Activated naive CD8-positive, alpha-beta T cell treated with anti-CD3 and anti-CD28 coated beads, Interleukin-2, amount 50 U/mL, for 24 hours (primary cell): ENCODE results near the gene SDC1.

Experiments
- ATAC-seq: fragments of 150-1000 bp; cut with Tn5 transposase; one replicate; pipeline ENCODE4 v1.10.0; 2021
- DNase-seq: peaks from one replicate; pipeline ENCODE4 v3.0.0; 2021
- H3K27ac Mint-ChIP-seq: one replicate; pipeline ENCODE4 v1.8.0; 2021; ENCODE audit warnings: mild to moderate bottlenecking, mixed read lengths
- H3K27me3 Mint-ChIP-seq: one replicate; pipeline ENCODE4 v1.8.0; 2021; ENCODE audit warnings: mixed read lengths
- H3K36me3 Mint-ChIP-seq: one replicate; pipeline ENCODE4 v1.8.0; 2021; ENCODE audit warnings: low read depth, mixed read lengths
- H3K4me1 Mint-ChIP-seq: one replicate; pipeline ENCODE4 v1.8.0; 2021; ENCODE audit warnings: mixed read lengths
- H3K4me3 Mint-ChIP-seq: one replicate; pipeline ENCODE4 v1.8.0; 2021; ENCODE audit warnings: mild to moderate bottlenecking, moderate library complexity, mixed read lengths
- H3K9me3 Mint-ChIP-seq: one replicate; pipeline ENCODE4 v1.8.0; 2021; ENCODE audit warnings: mixed read lengths

The SDC1 gene

GRCh38 chr2:20191714-20192569 is 33.0 kb downstream of the SDC1 start:
- Mint-ChIP-seq H3K27me3 (no peaks in the 10 kb centered on the region), H3K27ac (no peak overlapping the region), H3K4me3 (no peak overlapping the region), H3K9me3 (no peaks in the 10 kb centered on the region), H3K4me1 (no peaks in the 10 kb centered on the region), H3K36me3 (no peaks in the 10 kb centered on the region)
- ATAC-seq (no peak), DNase-seq (no peak)

DNA sequence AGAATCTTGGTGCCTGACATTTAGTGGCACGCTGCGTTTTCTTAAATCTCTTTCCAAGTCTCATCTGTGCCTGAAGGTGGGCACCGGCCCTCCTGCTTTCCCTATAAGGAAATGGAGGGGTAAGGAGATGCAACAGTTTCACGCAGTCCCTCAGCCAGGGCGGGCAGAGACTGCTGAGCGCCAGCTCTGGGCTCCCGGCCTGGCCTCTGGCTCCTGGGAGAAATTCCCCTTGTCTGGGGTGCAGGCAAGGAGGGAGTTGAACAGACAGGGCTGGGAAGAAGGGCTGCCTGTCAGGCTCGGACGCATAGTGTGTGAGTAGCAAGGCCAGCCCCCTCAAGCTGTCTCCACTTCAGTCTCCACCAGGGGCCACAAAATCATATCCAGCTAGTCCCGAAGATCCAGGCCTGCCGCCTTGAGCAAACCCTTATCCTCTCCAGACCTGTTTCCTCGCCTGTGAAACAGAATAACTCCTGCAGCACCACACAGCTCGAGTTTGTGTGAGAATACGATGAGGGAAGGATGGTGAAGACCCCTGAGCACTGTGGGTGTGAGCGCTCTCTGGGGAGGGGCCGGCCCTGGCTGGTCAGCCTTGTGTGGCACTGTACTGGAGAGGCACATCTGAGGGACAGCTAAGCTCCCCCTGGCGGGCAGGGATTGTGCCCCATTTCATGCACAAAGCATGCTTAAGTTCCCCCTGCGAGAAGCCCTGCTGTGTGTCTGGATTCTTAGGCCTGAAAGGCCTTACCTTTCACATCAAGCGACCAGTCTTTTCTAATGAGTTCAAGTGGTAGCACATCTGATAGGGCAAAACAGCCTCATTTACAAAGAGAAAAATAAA is 33.8 kb downstream of the SDC1 start:
- no peaks in the 10 kb centered on the region for H3K9me3 Mint-ChIP-seq
- no peak overlapping the region for H3K4me3 Mint-ChIP-seq
- no peaks in the 10 kb centered on the region for H3K36me3 Mint-ChIP-seq
- no peaks in the 10 kb centered on the region for H3K4me1 Mint-ChIP-seq
- H3K27me3 Mint-ChIP-seq: no peaks in the 10 kb centered on the region
- H3K27ac Mint-ChIP-seq: no peak overlapping the region
- ATAC-seq (no peak), DNase-seq (no peak)

- ATAC-seq (no peak), DNase-seq (no peak)
- Mint-ChIP-seq H3K27ac (no peak overlapping the region), H3K4me1 (no peaks in the 10 kb centered on the region), H3K9me3 (no peaks in the 10 kb centered on the region), H3K27me3 (no peaks in the 10 kb centered on the region), H3K4me3 (no peak overlapping the region), H3K36me3 (no peaks in the 10 kb centered on the region)
These were observed 34.8 kb downstream of the SDC1 start for GRCh38 chr2:20190170-20190569.

DNA sequence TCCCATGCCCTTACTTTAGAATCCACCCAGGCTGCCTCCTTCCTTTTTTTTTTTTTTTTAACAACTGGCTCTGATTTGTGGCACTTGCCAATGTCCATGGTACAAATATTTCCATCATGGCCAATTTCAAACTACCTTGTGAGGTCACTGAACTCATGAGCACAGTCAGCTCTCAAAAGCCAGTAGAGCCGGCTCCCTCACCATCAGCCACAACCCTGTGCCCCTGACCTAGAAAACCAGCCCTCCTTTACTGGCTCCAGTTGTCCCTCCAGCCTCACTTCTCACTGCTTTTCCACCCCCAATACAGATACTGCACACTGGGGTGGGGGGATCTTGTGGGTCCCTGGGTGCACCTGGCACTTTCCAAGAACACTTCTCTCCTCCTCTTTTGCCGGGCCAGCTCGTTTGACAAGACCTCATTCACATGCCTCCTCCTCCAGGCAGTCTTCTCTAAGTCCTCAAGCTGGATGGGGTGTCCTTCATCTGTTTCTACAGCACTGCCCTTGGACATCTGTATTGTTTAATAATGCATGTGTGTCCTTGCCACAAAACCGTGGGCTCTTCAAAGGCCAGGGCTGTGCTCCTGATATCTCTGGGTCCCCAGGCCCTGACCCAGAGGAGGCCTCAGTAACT is 35.5 kb downstream of the SDC1 start:
- no peak overlapping the region for H3K4me3 Mint-ChIP-seq
- H3K36me3 Mint-ChIP-seq: no peaks in the 10 kb centered on the region
- no peaks in the 10 kb centered on the region for H3K4me1 Mint-ChIP-seq
- no peaks in the 10 kb centered on the region for H3K27me3 Mint-ChIP-seq
- no peak overlapping the region for H3K27ac Mint-ChIP-seq
- DNase-seq (no peak), ATAC-seq (no peak)
- H3K9me3 Mint-ChIP-seq: no peaks in the 10 kb centered on the region

DNA sequence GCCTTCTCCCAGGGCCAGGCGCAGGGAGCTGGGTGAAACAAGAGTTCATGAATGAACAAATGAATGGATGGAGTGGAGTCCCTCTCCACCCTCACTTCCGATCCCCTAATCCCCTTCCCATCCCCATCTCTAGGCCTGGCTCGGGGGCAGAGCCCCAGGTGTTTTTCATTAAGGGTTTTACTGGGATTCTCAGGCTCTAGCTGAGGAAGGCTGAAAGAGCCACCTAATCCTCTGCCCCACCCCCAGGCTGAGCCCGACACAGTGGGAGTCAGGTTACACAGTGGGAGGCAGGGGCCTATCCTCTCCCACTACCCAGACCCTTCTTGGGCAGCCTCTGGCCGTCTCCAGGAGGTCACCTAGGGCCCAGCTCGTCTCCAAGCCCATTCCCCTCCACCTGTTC is 36.1 kb downstream of the SDC1 start:
- Mint-ChIP-seq H3K4me3 (no peak overlapping the region), H3K4me1 (no peaks in the 10 kb centered on the region), H3K9me3 (no peaks in the 10 kb centered on the region), H3K36me3 (no peaks in the 10 kb centered on the region), H3K27me3 (no peaks in the 10 kb centered on the region), H3K27ac (no peak overlapping the region)
- no peak for DNase-seq
- ATAC-seq: no peak

DNA sequence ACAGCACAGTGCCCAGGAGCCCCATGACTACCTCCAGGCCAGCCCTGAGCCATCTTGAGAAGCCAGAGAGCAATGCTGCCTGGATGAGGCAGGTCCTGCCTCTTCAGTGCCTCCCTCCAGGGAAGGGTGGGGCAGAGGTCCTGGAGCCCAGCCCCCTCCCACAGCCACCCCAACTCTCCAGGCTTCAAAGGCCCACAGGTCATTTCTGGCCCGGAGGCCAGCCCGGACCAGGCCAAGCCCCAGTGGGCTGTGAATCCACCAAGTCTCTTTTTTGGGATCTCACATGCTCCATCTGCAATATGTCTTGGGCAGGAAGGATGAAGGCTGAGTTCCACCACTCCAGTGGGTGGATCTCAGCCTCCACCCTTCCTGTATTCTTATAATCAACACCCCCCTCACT is 36.7 kb downstream of the SDC1 start:
- H3K4me3 Mint-ChIP-seq: no peak overlapping the region
- no peaks in the 10 kb centered on the region for H3K27me3 Mint-ChIP-seq
- DNase-seq (no peak), ATAC-seq (no peak)
- no peak overlapping the region for H3K27ac Mint-ChIP-seq
- H3K4me1 Mint-ChIP-seq: no peaks in the 10 kb centered on the region
- H3K9me3 Mint-ChIP-seq: no peaks in the 10 kb centered on the region
- no peaks in the 10 kb centered on the region for H3K36me3 Mint-ChIP-seq

DNA sequence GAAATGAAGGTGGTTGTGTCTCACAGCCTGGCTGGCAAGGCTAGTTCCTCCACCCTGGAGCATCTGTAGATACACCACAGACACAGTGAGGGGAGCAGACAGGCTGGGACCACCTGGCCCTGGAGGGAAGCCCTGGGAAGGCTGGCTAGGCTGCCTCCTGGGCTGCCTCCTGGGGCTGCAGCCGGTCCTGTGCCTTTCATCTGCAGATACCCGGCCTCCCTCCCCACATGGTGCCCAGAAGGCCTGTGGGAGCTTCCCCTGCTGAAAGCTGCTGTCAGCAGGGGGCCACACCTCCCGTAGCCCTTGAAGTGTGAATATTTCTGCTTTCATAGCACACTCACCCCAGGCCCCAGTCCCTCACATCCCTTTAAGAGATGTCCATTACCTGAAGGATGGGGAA is 37.6 kb downstream of the SDC1 start:
- Mint-ChIP-seq H3K4me1 (no peaks in the 10 kb centered on the region), H3K4me3 (no peak overlapping the region), H3K27ac (no peak overlapping the region), H3K36me3 (no peaks in the 10 kb centered on the region), H3K27me3 (no peaks in the 10 kb centered on the region), H3K9me3 (no peaks in the 10 kb centered on the region)
- DNase-seq (no peak), ATAC-seq (no peak)

GRCh38 chr2:20186855-20187187 is 38.1 kb downstream of the SDC1 start:
- DNase-seq: no peak
- no peaks in the 10 kb centered on the region for H3K9me3 Mint-ChIP-seq
- no peak overlapping the region for H3K27ac Mint-ChIP-seq
- H3K36me3 Mint-ChIP-seq: no peaks in the 10 kb centered on the region
- ATAC-seq: no peak
- no peaks in the 10 kb centered on the region for H3K4me1 Mint-ChIP-seq
- H3K4me3 Mint-ChIP-seq: no peak overlapping the region
- no peaks in the 10 kb centered on the region for H3K27me3 Mint-ChIP-seq

DNA sequence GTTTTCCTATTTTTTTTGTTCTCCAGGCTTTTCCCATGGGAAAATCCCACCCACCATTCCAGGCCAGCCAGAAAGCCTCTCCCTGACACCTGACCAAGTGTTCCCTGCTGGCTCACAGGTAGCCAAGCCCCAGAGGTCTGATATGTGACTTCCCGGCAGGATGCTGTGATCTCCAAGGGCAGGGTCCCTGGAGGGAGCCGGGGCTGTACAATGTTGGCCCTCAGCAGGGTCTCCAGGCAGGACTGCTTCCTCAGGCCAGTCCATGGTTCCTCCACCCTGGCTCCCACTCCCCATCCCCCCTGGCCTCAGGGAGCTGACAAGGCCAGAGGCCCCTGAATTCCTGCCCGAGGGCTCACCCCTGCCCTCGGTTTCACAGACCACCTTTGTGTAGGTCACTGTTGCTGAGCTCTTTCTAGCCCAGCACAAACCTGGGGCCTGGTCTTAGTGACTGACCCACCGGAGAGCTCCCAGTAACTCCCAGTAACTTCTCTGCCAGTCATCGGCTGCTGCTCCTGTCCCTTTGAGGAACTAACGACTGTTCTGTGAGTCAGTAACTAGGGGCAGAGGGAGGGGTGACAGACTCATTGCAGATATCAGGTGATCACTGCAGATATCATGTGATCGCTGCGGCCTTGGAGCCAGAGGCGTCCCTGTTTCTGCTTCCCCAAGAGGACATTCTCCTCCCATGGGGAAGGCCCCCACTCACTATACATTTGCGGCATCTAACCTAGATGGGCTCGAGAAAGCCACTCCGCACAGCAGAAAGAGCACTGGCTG is 38.7 kb downstream of the SDC1 start:
- Mint-ChIP-seq H3K27ac (no peak overlapping the region), H3K4me3 (no peak overlapping the region), H3K9me3 (no peaks in the 10 kb centered on the region), H3K4me1 (no peaks in the 10 kb centered on the region), H3K36me3 (no peaks in the 10 kb centered on the region), H3K27me3 (no peaks in the 10 kb centered on the region)
- no peak for DNase-seq
- ATAC-seq: no peak

GRCh38 chr2:20185176-20186022 is 39.5 kb downstream of the SDC1 start:
- Mint-ChIP-seq H3K27me3 (no peaks in the 10 kb centered on the region), H3K27ac (no peak overlapping the region), H3K9me3 (no peaks in the 10 kb centered on the region), H3K4me3 (no peak overlapping the region), H3K36me3 (no peaks in the 10 kb centered on the region), H3K4me1 (no peaks in the 10 kb centered on the region)
- no peak for DNase-seq
- no peak for ATAC-seq

DNA sequence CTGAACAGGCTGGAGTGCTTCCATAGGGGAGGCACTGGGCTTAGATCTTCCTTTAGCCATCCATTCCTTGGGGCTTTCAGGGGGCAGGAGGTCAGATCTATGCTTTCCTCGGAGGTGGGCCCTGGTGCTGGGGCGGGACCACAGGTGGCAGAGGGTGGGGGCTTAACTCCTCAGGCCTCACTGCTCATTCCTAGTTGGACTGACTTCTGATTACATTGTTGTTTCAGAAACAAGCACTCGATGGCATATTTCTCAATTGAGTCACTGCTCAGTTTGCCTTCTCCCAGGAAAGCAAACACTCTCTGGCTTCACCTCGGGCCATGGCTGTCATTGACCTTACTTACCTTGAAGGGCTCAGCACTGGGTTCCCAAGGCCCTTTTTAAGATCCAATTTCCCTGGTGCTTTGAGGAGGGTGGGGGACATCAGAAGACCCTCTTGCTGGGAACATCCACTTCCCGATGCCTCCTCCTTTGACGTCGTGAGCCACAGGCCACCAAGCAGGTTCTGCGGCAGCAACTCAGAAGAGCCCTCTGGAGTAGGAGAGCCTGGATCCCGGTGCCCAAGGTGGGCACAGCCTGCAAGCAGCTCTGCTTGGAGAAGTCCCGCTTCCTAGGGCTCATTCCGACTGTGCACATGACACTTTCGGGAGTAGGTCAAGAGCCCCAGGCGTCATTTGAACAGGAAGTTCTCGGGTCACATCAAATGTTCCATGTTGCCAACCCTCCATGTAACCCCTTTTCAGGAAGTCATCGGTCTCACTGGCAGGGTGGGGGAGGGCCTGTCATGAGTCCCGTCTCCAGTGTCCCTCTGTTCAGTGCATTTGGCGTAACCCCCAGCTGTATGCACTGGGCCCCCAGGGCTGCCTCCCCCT is 40.6 kb downstream of the SDC1 start:
- ATAC-seq (no peak), DNase-seq (no peak)
- Mint-ChIP-seq H3K27me3 (no peaks in the 10 kb centered on the region), H3K9me3 (no peaks in the 10 kb centered on the region), H3K4me1 (no peaks in the 10 kb centered on the region), H3K27ac (no peak overlapping the region), H3K36me3 (no peaks in the 10 kb centered on the region), H3K4me3 (no peak overlapping the region)

- H3K27me3 Mint-ChIP-seq: no peaks in the 10 kb centered on the region
- no peak for DNase-seq
- H3K4me3 Mint-ChIP-seq: no peak overlapping the region
- ATAC-seq: no peak
- H3K4me1 Mint-ChIP-seq: no peaks in the 10 kb centered on the region
- H3K9me3 Mint-ChIP-seq: no peaks in the 10 kb centered on the region
- H3K27ac Mint-ChIP-seq: no peak overlapping the region
- H3K36me3 Mint-ChIP-seq: no peaks in the 10 kb centered on the region
These were observed 41.6 kb downstream of the SDC1 start for GRCh38 chr2:20183373-20183772.

DNA sequence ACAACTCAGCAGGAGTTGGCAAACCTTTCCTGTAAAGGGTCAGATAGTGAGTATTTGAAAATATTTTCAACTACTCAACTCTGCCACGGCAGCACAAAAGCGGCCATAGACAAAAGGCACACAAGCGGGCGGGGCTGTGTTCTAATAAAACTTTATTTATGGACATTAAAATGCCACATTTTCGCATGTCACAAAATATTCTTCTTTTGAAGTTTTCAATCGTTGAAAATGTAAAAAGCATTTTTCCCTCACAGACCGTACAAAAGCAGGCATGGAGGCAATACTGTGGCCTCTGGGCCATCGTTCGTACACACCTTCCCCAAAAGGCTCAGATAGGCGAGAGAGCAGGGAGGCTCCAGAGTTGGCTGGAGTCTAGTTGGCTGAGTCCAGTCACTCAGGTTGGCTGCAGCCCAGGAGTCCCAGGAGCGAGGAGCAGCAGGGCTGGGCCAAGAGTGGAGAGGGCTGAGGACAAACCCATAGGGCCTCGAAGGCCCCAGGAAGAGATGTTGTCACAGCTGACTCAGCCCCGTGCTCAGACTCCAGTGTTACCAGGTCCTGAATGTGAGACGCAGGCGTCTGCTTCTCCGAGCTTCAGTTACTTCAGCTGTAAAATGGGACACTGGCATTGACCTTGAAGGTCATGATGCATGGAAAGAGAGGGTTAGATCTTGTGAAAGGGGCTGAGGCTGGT is 42.5 kb downstream of the SDC1 start:
- H3K4me1 Mint-ChIP-seq: no peaks in the 10 kb centered on the region
- no peaks in the 10 kb centered on the region for H3K36me3 Mint-ChIP-seq
- no peak overlapping the region for H3K4me3 Mint-ChIP-seq
- H3K27me3 Mint-ChIP-seq: no peaks in the 10 kb centered on the region
- H3K9me3 Mint-ChIP-seq: no peaks in the 10 kb centered on the region
- H3K27ac Mint-ChIP-seq: no peak overlapping the region
- DNase-seq: no peak
- ATAC-seq: no peak
